HG03196 (cell line): Measurements from ENCODE around the gene TLDC2.
"Not testable (repeated sequence)": the region's sequence is repeated elsewhere in the genome, so short reads cannot be mapped to it uniquely, and the experiment has no call there.

Experiments
- ATAC-seq: cut with Tn5 transposase; IDR thresholded peaks from one replicate; pipeline ENCODE4 v1.9.1; 2021; ENCODE audit not compliant: unreplicated experiment

The TLDC2 gene

DNA sequence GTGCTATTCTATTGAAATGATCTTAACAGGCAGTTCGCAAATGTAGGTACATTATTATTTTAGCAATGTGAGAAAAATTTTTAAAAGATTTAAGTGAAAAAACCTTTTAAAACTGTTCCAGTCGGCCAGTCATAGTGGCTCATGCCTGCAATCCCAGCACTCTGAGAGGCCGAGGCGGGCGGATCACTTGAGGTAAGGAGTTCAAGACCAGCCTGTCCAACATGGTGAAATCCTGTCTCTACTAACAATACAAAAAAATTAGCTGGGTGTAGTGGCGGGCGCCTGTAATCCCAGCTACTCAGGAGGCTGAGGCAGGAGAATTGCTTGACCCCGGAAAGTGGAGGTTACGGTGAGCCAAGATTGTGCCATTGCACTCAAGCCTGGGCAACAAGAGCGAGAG, 29.6 kb downstream of the TLDC2 start:
- not testable (repeated sequence) for ATAC-seq

DNA sequence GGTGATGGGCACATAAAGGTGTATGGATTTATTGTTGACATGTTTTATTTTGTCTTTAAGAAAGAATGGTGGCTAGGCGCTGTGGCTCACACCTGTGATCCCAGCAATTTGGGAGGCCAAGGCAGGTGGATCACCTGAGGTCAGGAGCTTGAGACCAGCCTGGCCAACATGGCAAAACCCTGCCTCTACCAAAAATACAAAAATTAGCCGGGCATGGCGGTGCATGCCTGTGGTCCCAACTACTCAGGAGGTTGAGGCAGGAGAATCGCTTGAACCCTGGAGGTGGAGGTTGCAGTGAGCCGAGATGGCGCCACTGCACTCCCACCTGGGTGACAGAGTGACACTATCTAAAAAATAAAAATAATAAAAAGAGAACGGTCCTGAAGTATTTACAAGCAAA, 30.1 kb downstream of the TLDC2 start:
- ATAC-seq: not testable (repeated sequence)

DNA sequence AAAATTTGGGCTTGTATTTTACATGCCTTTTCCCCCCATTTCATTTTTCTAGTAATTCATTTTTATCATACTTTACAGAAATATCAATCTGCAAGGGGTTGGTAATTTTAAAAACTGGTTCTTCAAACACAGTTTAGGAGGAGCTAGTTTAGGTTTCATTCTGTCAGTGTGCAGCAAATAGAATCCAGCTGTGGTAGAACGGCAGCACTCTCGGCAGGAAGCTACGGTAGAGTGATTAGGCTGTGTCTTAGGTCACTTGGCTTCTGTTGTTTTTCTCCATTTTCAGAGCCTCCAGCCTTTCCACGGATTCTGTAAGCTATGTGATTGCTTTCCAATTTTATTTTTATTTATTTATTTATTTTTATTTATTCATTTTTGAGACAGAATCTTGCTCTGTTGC, 32.7 kb downstream of the TLDC2 start:
- ATAC-seq: no peak

DNA sequence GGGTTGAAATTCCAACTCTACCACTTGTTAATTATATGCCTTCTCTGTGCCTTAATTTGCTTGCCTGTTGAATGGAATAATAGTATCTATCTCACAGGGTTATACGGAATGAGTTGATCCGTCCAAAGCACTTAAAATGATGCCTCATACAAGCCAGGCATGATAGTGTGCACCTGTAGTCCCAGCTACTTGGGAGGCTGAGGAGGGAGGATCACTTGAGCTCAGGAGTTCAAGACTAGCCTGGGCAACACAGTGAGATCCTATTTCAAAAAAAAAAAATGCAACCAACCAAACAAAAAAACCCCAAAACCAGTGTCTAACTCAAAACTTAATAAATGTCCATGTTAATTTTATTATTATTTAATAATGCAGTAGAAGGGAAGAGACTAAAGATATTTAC, 40.3 kb downstream of the TLDC2 start:
- no peak for ATAC-seq

- no peak for ATAC-seq
Measured at GRCh38 chr20:36917240-36917639, 41.3 kb downstream of the TLDC2 start.

DNA sequence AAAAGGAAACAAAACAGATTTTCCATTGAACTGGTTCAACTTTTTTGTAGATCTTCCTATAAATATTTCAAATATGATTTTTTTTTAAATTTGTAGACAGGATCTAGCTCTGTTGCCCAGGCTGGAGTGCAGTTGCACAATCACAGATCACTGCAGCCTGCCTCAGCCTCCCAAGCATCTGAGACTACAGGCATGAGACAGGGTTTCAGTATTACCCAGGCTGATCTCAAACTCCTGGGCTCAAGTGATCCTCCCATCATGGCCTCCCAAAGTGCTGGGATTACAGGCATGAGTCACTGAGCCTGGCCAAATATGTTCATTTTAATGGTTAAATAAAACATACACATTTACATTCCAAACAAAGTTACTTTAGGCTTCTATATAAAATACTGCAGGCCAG, 42.0 kb downstream of the TLDC2 start:
- no peak for ATAC-seq

DNA sequence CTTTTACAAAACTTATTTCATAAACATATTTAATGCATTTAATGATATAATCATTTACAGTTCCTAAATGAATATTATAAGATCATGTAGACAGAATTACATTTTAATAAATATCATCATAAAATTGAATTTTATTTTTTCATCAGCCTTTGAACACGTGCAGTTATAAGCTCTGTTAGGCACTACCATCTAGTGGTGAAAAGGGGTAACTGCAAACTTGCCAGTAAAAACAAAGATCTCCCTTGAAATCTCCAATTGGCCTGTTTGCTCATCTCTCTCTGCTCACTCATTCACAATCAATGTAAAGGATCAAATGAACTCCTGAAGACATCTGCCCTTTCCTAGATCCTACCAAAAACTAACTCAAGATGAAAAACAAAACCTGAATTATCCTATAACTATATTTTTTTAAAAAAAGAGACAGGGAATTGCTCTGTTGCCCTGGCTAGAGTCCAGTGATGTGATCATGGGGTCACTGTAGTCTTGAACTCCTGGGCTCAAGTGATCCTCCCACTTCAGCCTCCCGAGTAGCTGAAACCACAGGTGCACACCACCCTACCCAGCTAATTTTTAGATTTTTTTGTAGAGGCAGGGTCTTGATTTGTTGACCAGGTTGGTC, 43.9 kb downstream of the TLDC2 start:
- no peak for ATAC-seq

DNA sequence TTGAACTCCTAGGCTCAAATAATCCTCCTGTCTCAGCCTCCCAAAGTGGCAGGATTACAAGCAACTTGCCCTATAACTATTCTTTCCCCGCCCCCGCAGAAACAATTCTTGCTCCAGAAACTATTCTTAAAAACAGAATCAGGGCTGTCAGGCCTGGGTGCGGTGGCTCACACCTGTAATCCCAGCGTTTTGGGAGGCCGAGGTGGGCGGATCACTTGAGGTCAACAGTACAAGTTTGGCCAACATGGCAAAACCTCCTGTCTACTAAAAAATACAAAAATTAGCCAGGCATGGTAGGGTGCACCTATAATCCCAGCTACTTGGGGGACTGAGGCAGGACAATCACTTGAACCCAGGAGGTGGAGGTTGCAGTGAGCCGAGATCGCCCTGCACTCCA, 44.4 kb downstream of the TLDC2 start:
- no peak for ATAC-seq

DNA sequence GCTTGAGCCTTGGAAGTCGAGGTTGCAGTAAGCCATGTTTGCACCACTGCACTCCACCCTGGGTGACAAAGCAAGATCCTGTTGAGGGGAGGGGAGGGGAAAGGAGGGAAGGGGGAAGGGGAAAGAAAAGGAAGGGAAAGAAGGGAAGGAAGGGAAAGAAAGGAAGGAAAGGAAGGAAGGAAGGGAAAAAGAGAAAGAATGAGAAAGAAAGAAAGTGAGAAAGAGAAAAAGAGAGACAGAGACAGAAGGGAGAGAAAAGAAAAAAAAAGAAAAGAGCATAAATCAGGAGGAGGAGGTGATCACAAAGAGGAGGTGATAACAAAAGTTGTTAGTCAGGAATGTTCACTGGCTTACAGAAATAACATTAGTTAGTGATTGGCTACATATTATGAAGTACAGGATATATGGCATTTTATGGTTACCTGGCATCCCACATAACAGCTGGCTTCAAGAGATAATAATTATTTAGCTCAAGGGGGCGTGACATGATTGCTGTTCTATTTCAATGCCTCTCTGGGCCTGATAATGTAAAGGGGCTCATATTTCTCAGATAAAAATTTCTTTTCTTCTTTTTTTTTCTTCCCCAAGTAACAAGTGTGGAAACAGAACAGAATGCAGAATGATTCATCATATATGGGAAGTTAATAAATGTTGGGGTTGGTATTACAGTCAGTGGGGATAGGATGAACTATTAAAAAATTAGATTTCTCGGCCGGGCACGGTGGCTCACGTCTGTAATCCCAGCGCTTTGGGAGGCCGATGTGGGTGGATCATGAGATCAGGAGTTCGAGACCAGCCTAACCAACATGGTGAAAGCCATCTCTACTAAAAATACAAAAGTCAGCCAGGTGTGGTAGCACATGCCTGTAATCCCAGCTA, 48.5 kb downstream of the TLDC2 start:
- no peak for ATAC-seq

GRCh38 chr20:36925234-36925633, 49.3 kb downstream of the TLDC2 start:
- ATAC-seq: no peak

DNA sequence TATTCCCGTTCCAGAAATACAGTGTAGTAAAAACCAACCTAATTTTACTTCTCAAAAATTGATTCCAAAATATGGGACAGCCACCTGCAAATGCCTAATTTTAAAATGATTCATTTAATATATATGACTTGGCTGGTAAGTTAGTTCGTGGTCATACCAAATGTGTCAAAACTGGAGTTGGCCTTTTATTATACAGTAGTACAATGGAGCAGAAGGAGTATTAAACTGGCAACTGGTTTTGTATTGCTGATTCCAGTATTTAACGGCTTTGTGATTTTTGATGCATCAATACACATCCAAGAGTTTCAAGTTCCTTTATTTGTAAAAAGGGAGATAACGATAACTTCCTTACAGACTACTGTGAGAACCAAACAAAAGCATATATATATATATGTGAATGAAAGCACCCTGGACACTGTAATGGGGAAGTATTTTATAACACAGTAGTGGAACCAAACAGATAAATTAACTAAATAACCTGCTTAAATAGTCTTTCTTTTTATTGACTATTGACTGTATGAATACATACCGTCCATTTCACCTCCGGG, 50.8 kb downstream of the TLDC2 start:
- no peak for ATAC-seq

GRCh38 chr20:36927704-36928103, 51.8 kb downstream of the TLDC2 start:
- ATAC-seq: no peak

GRCh38 chr20:36929290-36929689, 53.4 kb downstream of the TLDC2 start:
- no peak for ATAC-seq

- ATAC-seq: no peak
Measured at GRCh38 chr20:36929691-36930090, 53.8 kb downstream of the TLDC2 start.

DNA sequence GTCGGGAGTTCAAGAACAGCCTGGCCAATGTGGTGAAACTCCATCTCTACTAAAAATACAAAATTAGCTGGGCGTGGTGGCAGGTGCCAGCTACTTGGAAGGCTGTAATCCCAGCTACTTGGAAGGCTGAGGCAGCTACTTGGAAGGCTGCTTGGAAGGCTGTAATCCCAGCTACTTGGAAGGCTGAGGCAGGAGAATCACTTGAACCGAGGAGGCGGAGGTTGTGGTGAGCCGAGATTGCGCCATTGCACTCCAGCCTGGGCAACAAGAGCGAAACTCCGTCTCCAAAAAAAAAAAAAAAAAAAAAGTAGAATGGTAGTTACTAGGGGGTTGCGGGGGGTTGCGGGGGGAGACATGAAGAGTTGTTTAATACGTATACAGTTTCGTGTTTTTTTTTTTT, 56.1 kb downstream of the TLDC2 start:
- not testable (repeated sequence) for ATAC-seq

DNA sequence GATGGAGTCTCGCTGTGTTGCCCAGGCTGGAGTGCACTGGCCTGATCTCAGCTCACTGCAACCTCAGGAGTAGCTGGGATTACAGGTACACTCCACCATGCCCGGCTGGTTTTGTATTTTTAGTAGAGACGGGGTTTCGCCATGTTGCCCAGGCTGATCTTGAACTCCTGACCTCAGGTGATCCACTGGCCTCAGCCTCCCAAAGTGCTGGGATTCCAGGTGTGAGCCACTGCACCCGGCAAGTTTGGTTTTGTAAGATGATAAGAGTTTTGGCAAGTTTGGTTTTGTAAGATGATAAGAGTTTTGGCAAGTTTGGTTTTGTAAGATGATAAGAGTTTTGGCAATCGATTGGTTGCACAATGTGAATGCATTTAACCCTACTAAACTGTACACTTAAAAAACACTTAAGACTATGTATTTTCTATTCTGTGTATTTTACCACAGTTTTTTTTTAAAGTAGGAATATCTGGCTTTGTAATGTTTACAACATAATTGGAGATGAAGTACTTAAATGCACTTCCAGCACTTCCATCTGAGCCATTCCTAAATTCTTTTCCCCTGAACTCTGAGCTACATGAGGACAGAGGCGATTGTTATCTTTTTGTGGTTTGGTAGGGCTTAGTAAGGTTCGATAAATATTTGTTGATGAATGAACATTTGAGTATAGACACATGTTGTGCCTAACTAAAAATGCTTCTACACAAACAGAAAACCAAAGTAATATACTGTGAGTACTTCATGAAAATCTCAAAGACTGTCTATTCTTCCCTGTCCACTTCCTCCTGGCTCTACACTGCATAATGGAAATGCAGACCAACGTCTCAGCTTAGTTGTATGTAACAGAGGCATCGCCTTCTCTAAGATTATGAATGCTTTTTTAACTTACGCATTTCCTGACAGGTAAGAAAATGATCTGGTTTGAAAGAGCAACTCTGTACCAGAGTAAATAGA, 56.8 kb downstream of the TLDC2 start:
- no peak for ATAC-seq

- ATAC-seq: not testable (repeated sequence)
Measured at GRCh38 chr20:36933571-36933970, 57.6 kb downstream of the TLDC2 start.

- ATAC-seq: no peak
Measured at GRCh38 chr20:36936341-36936740, 60.4 kb downstream of the TLDC2 start.

DNA sequence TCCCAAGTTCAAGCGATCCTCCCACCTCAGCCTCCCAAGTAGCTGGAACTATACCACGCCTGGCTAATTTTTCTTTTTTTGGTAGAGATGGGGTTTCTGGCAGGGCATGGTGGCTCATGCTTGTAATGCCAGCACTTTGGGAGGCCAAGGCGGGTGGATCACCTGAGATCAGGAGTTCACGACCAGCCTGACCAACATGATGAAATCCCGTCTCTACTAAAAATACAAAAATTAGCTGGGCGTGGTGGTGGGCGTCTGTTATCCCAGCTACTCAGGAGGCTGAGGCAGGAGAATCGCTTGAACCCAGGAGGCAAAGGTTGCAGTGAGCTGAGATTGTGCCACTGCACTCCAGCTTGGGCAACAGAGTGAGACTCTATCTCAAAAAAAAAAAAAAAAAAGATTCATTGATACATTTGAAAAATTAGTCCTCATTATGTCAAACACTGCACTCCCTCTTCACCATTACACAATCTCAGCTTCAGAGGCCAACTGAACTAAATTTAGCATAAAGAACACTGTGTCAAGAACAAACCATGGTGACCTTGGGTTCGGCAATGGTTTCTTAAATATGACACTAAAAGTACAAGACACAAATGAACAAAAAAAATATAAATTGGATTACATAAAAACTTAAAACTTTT, 60.9 kb downstream of the TLDC2 start:
- not testable (repeated sequence) for ATAC-seq

GRCh38 chr20:36937402-36937770, 61.4 kb downstream of the TLDC2 start:
- ATAC-seq: no peak

- ATAC-seq: no peak
Measured at GRCh38 chr20:36941401-36941835, 65.5 kb downstream of the TLDC2 start.
